GM23338 (cell line): ENCODE results near the gene LCLAT1. TPM values are rescaled to one million over a fixed set of nuclear protein-coding genes. Genes with fewer than 3 reads are reported as not detected.
A peak's percentile ranks its signal among the peaks of the same experiment; 100 is the strongest.

Source experiments
- ATAC-seq: fragments of 200-7000 bp; cut with Tn5 transposase; 3 replicates; pipeline ENCODE4 v1.9.1; 2020
- DNase-seq: peaks from one replicate; pipeline ENCODE4 v3.0.0-alpha.2; 2015; ENCODE audit warnings: low spot score
- H2AFZ ChIP-seq: fragments of 200-600 bp; sonication (generic); 2 replicates; pipeline ENCODE4 v1.8.0; 2016; ENCODE audit warnings: antibody characterized with exemption, mild to moderate bottlenecking, moderate library complexity
- H3F3A ChIP-seq: fragments of 200-600 bp; sonication (generic); replicated peaks from 2 replicates; pipeline ENCODE4 v1.8.0; 2017; ENCODE audit warnings: antibody characterized with exemption, mixed run types, low read depth
- H3K27ac ChIP-seq: fragments of 200-600 bp; sonication (generic); 2 replicates; pipeline ENCODE4 v1.6.1; 2016; ENCODE audit warnings: low read depth
- H3K27me3 ChIP-seq: fragments of 200-600 bp; sonication (generic); 2 replicates; pipeline ENCODE4 v1.8.0; 2016; ENCODE audit warnings: mild to moderate bottlenecking, mixed run types, moderate library complexity; ENCODE audit not compliant: insufficient read depth
- H3K36me3 ChIP-seq: fragments of 200-600 bp; sonication (generic); 2 replicates; pipeline ENCODE4 v1.8.0; 2016; ENCODE audit warnings: mild to moderate bottlenecking; ENCODE audit not compliant: insufficient read depth
- H3K4me1 ChIP-seq: fragments of 200-600 bp; sonication (generic); 2 replicates; pipeline ENCODE4 v1.8.0; 2016; ENCODE audit warnings: mild to moderate bottlenecking, moderate library complexity; ENCODE audit not compliant: insufficient read depth
- H3K4me2 ChIP-seq: fragments of 200-600 bp; sonication (generic); 2 replicates; pipeline ENCODE4 v1.7.1; 2017; ENCODE audit warnings: mixed run types
- H3K4me3 ChIP-seq: fragments of 200-600 bp; sonication (generic); 2 replicates; pipeline ENCODE4 v1.6.1; 2016; ENCODE audit warnings: mixed run types
- H3K79me2 ChIP-seq: fragments of 200-600 bp; sonication (generic); replicated peaks from 2 replicates; pipeline ENCODE4 v1.8.0; 2017; ENCODE audit warnings: mild to moderate bottlenecking; ENCODE audit not compliant: insufficient read depth
- H3K9me2 ChIP-seq: fragments of 200-600 bp; sonication (generic); 2 replicates; pipeline ENCODE4 v1.8.0; 2017; ENCODE audit not compliant: insufficient read depth
- H4K20me1 ChIP-seq: fragments of 200-600 bp; sonication (generic); replicated peaks from 2 replicates; pipeline ENCODE4 v1.8.0; 2017; ENCODE audit warnings: mild to moderate bottlenecking; ENCODE audit not compliant: insufficient read depth
- H3K27ac Mint-ChIP-seq: 2 replicates; pipeline ENCODE4 v1.8.0; 2020; ENCODE audit warnings: inconsistent platforms, mild to moderate bottlenecking, moderate library complexity, mixed read lengths
- H3K27me3 Mint-ChIP-seq: 3 replicates; pipeline ENCODE4 v1.8.0; 2022; ENCODE audit warnings: low read depth, mild to moderate bottlenecking, moderate library complexity, mixed read lengths, inconsistent platforms; ENCODE audit not compliant: insufficient read depth, poor library complexity
- H3K36me3 Mint-ChIP-seq: 3 replicates; pipeline ENCODE4 v1.8.0; 2021; ENCODE audit warnings: low read depth, mild to moderate bottlenecking, inconsistent platforms, moderate library complexity, mixed read lengths
- H3K4me1 Mint-ChIP-seq: 3 replicates; pipeline ENCODE4 v1.8.0; 2020; ENCODE audit warnings: mild to moderate bottlenecking, inconsistent platforms, mixed read lengths
- H3K4me3 Mint-ChIP-seq: 3 replicates; pipeline ENCODE4 v1.8.0; 2021; ENCODE audit warnings: moderate library complexity, mild to moderate bottlenecking, inconsistent platforms, mixed read lengths
- H3K9me3 Mint-ChIP-seq: 3 replicates; pipeline ENCODE4 v1.8.0; 2020; ENCODE audit warnings: moderate library complexity, mild to moderate bottlenecking, inconsistent platforms, mixed read lengths
- CREB1 ChIP-seq: fragments of 250-450 bp; sonication (Bioruptor Pico); IDR thresholded peaks from 2 replicates; pipeline ENCODE4 v1.5.0; 2020; ENCODE audit warnings: low read depth, mild to moderate bottlenecking, moderate library complexity
- CTCF ChIP-seq, 2 experiments: fragments of 200-600 bp in 1 of 2; sonication (generic) in 1 of 2; conservative IDR thresholded peaks; 2 replicates each; pipeline versions ENCODE4 v1.5.1 to v1.6.1; 2016 to 2017; ENCODE audit warnings: antibody characterized with exemption in 2 of 2, low read depth in 2 of 2, mild to moderate bottlenecking in 2 of 2, moderate library complexity in 1 of 2
- EZH2 ChIP-seq: fragments of 200-600 bp; sonication (generic); IDR thresholded peaks from one replicate; pipeline ENCODE4 v1.8.0; 2017; ENCODE audit warnings: antibody characterized with exemption, mild to moderate bottlenecking, low read depth; ENCODE audit not compliant: unreplicated experiment
- JUNB ChIP-seq: IDR thresholded peaks from one replicate; pipeline ENCODE4 v1.6.1; 2016; ENCODE audit warnings: antibody characterized with exemption; ENCODE audit not compliant: unreplicated experiment
- NANOG ChIP-seq: IDR thresholded peaks from 2 replicates; pipeline ENCODE4 v1.6.1; 2016; ENCODE audit warnings: antibody characterized with exemption, borderline replicate concordance
- POLR2AphosphoS5 ChIP-seq: IDR thresholded peaks from 2 replicates; pipeline ENCODE4 v1.6.1; 2016; ENCODE audit warnings: antibody characterized with exemption, low read depth
- STAT1 ChIP-seq: IDR thresholded peaks from one replicate; pipeline ENCODE4 v1.6.1; 2016; ENCODE audit warnings: antibody characterized with exemption; ENCODE audit not compliant: unreplicated experiment
- ZNF114 ChIP-seq: fragments of 250-450 bp; sonication (Bioruptor Pico); IDR thresholded peaks from 2 replicates; pipeline ENCODE4 v1.5.0; 2020; ENCODE audit warnings: mild to moderate bottlenecking, moderate library complexity
- ZNF331 ChIP-seq: fragments of 250-450 bp; sonication (Bioruptor Pico); IDR thresholded peaks from 2 replicates; pipeline ENCODE4 v1.5.0; 2020; ENCODE audit warnings: low read depth, mild to moderate bottlenecking, moderate library complexity
- ZNF462 ChIP-seq: fragments of 250-450 bp; sonication (Bioruptor Pico); IDR thresholded peaks from 2 replicates; pipeline ENCODE4 v1.5.0; 2020; ENCODE audit warnings: mild to moderate bottlenecking, moderate library complexity
- polyA plus RNA-seq: library from polyadenylated mRNA; unstranded; fragments of >200 nt; fragmentation: Nextera tagmentation; extraction: Ambion mirVana; gene quantifications from 2 replicates; pipeline ENCODE4 v1.2.1, GENCODE V29; 2016
- total RNA-seq: library from RNA; depleted of rRNA; stranded (reverse); fragments of >200 nt; shearing (Covaris generic); gene quantifications from 2 replicates; pipeline ENCODE4 v1.2.3, GENCODE V29; 2014

Gene LCLAT1
- total and polyA plus RNA-seq, 2 experiments from 2014 or later, result 11.5 to 30.1 TPM

- H3K4me1 ChIP-seq, result peaks cover 17% of the 10 kb centered on the region
- TF ChIP-seq ZNF114 (CRISPR knock-in tag) (no peak), CREB1 (CRISPR knock-in tag) (no peak), CTCF (conservative IDR thresholded peaks at IDR 0.05; ENCODE audit: low read depth in 2 of 2) (no peak), ZNF462 (CRISPR knock-in tag) (no peak), ZNF331 (CRISPR knock-in tag) (no peak), POLR2AphosphoS5 (no peak), STAT1 (no peak), NANOG (no peak), JUNB (no peak), EZH2 (no peak)
- no peak overlapping the region for H3K27ac ChIP-seq
- no peaks in the 10 kb centered on the region for H3K9me2 ChIP-seq
- ATAC-seq, result no peak
- no peak for DNase-seq
- H3K36me3 ChIP-seq, result no peaks in the 10 kb centered on the region
- H3K9me3 Mint-ChIP-seq, result no peaks in the 10 kb centered on the region
- H3K27me3 Mint-ChIP-seq, result peaks cover 5% of the 10 kb centered on the region
- H3K4me3 ChIP-seq, result no peak overlapping the region
- H3F3A ChIP-seq, result no peaks in the 10 kb centered on the region
- no peaks in the 10 kb centered on the region for H3K36me3 Mint-ChIP-seq
- no peak overlapping the region for H3K4me3 Mint-ChIP-seq
- no peak overlapping the region for H3K4me2 ChIP-seq
- peaks cover 15% of the 10 kb centered on the region for H3K4me1 Mint-ChIP-seq
- no peak overlapping the region for H2AFZ ChIP-seq
- H4K20me1 ChIP-seq, result no peaks in the 10 kb centered on the region
- peak overlapping the region; percentile 6; the same call in 1 of the 2 replicates for H3K27ac Mint-ChIP-seq
- H3K79me2 ChIP-seq, result no peaks in the 10 kb centered on the region
- no peaks in the 10 kb centered on the region for H3K27me3 ChIP-seq
Measured at GRCh38 chr2:30584116-30584515, 137.1 kb downstream of the LCLAT1 start.
